Fibroblast of pulmonary artery (primary cell): ENCODE data around the gene SNX25.
A peak's percentile ranks its signal among the peaks of the same experiment; 100 is the strongest.
"Not testable (repeated sequence)": the region's sequence is repeated elsewhere in the genome, so short reads cannot be mapped to it uniquely, and the experiment has no call there.

Source experiments
- DNase-seq: peaks from one replicate; pipeline ENCODE4 v3.0.0-alpha.2; 2010; ENCODE audit warnings: low read depth
- H3K4me3 ChIP-seq: replicated peaks from 2 replicates; pipeline ENCODE4 v1.5.1; 2011; ENCODE audit warnings: low read depth, mild to moderate bottlenecking, control low read depth, low read length, moderate library complexity
- TF ChIP-seq, protein P1 (sequence below): IDR thresholded peaks from 2 replicates; pipeline ENCODE4 v1.5.1; 2011; ENCODE audit warnings: mild to moderate bottlenecking, control low read depth, low read length, inconsistent platforms; ENCODE audit errors: missing control alignments

SNX25 gene

DNA sequence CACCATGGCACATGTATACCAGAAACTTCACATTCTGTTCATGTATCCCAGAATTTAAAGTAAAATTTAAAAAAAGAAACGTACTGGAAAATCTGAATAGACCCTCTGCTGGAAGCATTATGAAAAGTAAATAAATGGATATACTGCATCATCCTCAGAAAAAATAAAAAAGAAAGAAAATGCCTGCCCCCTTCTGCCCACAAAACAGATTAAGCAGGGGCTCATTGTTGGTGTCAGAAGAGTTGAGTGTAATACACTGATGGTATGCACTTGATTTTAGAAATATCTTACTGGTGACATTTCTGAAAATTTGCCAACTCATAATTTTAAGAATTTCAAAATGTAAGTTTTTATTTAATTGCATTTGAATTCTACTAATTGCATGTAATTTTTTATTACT is 108.5 kb downstream of the SNX25 start:
- no peak overlapping the region for H3K4me3 ChIP-seq
- DNase-seq: no peak
- TF ChIP-seq, protein P1, sequence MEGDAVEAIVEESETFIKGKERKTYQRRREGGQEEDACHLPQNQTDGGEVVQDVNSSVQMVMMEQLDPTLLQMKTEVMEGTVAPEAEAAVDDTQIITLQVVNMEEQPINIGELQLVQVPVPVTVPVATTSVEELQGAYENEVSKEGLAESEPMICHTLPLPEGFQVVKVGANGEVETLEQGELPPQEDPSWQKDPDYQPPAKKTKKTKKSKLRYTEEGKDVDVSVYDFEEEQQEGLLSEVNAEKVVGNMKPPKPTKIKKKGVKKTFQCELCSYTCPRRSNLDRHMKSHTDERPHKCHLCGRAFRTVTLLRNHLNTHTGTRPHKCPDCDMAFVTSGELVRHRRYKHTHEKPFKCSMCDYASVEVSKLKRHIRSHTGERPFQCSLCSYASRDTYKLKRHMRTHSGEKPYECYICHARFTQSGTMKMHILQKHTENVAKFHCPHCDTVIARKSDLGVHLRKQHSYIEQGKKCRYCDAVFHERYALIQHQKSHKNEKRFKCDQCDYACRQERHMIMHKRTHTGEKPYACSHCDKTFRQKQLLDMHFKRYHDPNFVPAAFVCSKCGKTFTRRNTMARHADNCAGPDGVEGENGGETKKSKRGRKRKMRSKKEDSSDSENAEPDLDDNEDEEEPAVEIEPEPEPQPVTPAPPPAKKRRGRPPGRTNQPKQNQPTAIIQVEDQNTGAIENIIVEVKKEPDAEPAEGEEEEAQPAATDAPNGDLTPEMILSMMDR: no peak

DNA sequence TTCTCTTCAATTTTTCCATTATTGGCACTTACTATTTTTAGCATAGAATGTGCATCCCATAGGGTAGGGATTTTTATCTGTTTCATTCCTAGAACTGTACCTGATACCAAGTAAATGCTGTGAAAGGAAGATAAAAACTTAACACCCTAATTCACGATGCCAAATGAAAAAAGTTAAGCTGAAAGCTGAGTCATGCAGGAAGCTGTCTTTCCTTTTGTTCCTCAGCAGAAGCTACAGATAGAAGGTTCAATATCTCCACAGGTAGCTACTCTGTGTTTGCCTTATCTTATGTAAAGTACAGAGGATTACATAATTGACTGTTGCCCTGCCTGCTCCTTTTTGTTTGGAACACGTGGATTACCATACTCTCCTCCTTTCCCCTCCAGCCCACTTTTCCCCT is 109.3 kb downstream of the SNX25 start:
- DNase-seq: peak; percentile 25
- no peak overlapping the region for H3K4me3 ChIP-seq
- TF ChIP-seq, protein P1: no peak

DNA sequence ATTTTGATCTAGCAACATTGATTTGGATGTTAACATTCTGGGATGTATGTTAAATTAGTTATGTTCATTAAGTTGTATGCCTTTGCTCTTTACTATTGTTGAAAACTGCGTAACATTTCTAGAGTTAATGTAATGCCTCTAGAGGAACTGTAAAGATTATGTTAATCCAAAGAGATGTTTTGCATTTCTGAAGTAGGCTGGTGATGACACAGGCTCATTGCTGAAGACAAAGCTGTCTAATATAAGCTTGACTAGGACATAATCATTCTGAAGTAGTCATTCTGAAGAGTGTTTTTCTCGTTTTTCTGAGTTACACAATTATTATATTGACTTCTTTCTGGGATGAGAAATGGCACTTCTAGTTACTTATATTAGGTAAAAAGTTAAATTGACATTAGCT is 113.4 kb downstream of the SNX25 start:
- TF ChIP-seq, protein P1: no peak
- no peak overlapping the region for H3K4me3 ChIP-seq
- no peak for DNase-seq

DNA sequence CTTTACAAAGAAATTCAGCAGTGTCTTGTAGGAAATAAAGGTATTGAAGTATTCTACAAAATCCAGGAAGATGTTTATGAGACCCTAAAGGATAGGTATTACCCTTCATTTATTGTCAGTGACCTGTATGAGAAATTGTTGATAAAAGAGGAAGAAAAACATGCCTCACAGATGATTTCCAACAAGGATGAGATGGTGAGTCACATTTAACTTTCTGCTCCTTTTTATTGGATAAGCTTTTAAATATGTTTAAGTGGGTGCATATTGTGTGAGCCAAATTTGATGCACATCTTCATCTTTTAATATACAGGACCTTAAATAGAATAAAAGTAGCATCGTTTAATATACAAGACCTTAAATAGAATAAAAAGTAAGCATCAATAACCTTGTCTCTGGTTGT is 114.2 kb downstream of the SNX25 start:
- no peak for DNase-seq
- TF ChIP-seq, protein P1: no peak
- no peak overlapping the region for H3K4me3 ChIP-seq

DNA sequence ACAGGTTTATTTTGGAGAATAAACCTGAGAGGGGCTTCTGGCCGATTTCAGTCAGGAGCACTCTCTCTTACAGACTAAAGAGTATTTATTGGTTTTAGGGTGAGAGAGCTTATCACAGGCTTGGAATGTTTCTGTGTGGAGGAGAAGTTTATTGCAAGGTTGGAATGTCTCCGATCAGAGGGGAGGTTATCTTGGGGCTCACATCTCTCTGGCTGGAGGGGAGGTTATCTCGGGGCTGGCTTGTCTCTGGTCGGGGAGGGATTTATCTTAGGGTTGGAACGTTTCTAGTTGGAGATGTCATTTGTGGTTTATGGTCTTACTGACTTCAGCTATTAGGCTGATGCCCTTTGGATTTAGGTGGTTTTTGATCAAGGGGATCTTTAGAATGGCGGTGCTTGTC is 115.0 kb downstream of the SNX25 start:
- not testable (repeated sequence) for H3K4me3 ChIP-seq, DNase-seq

DNA sequence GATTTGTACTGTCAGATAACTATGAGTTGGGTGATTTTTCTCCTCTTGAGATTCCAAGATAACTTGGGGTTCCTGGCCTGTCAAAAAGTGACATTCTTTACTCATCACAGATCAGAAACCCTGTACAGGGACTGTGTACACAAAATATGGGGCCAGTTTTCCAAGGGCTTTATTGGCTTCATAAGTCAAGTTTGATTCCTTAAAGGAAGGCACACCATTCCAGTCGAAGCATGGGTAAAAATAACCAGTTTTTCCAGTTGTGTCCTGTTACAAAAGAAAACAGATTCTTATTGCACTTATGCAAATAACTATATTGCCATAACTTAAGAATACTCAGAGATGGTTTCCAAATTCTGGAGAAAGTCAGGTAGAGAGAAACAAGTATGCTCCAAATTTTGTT is 116.3 kb downstream of the SNX25 start:
- DNase-seq: not testable (repeated sequence)

DNA sequence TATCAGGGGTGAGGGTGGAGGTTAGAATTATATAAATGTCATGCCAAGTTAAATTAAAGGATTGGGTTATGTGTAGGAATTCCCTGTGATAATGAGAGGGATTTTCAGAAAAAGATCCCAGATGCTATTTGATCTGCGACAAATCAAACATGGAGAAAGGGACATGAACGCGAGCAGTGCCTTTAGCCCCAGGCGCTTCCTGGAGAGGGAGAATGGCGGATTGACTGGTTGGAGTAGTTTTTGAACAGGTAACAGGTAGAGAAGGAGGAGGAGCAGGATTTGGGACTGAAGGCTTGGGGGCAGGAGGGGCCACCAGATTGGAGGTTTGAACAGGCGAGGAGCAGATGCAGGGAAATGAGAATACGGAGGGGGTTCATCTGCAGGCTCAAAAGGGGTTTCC is 119.2 kb downstream of the SNX25 start:
- no peak for DNase-seq
- no peak overlapping the region for H3K4me3 ChIP-seq
- TF ChIP-seq, protein P1: no peak

More for the DNA sequence above, 116.3 kb downstream of the SNX25 start:
- H3K4me3 ChIP-seq: not testable (repeated sequence)

DNA sequence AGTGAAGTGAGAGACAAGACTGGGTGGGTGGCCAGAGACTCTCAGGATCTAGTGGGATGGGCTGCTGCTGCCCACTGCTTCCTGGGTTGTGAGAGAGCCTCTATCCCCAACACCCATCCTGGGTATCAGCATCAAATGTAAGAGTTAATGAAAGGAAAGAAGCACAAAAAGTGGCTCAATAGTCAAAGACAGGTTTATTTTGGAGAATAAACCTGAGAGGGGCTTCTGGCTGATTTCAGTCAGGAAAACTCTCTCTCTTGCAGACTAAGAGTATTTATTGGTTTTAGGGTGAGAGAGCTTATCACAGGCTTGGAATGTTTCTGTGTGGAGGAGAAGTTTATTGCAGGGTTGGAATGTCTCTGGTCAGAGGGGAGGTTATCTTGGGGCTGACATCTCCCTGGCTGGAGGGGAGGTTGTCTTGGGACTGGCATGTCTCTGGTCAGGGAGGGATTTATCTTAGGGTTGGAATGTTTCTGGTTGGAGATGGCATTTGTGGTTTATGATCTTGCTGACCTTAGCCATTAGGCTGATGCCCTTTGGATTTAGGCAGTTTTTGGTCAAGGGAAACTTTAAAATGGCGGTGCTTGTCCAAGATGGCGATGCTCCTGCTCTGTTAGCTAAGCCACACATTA is 120.6 kb downstream of the SNX25 start:
- not testable (repeated sequence) for DNase-seq

More for the DNA sequence above, 120.6 kb downstream of the SNX25 start:
- not testable (repeated sequence) for H3K4me3 ChIP-seq
